HFF-Myc (cell line): Measurements from ENCODE around the gene MAPRE2.

Experiments used
- DNase-seq: peaks from one replicate; pipeline ENCODE4 v3.0.0-alpha.2; 2011; ENCODE audit warnings: low read depth; ENCODE audit errors: extremely low read depth
- H3K4me3 ChIP-seq: replicated peaks from 2 replicates; pipeline ENCODE4 v1.5.1; 2011; ENCODE audit warnings: low read depth, mild to moderate bottlenecking, control low read depth, low read length
- TF ChIP-seq, protein P1 (sequence below): IDR thresholded peaks from 2 replicates; pipeline ENCODE4 v1.5.1; 2012; ENCODE audit warnings: mild to moderate bottlenecking, low read depth, low read length, control low read depth; ENCODE audit errors: missing control alignments

Gene MAPRE2

DNA sequence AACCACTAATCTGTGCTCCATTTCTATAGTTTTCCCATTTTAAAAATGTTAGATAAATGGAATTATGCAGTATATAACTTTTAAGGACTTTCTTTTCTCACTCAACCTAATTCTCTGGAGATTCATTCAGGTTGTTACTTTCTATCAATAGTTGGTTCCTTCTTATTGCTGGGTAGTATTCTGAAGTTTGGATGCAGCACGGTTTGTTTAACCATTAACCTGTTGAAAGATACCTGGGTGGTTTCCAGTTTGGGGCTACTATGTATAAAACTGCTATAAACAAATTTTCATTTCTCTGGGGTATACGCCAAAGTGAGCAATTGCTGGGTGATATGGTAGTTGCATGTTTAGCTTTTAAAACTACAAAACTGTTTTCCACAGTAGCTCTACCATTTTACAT is 39.1 kb upstream of the MAPRE2 start:
- no peak overlapping the region for H3K4me3 ChIP-seq
- TF ChIP-seq, protein P1, sequence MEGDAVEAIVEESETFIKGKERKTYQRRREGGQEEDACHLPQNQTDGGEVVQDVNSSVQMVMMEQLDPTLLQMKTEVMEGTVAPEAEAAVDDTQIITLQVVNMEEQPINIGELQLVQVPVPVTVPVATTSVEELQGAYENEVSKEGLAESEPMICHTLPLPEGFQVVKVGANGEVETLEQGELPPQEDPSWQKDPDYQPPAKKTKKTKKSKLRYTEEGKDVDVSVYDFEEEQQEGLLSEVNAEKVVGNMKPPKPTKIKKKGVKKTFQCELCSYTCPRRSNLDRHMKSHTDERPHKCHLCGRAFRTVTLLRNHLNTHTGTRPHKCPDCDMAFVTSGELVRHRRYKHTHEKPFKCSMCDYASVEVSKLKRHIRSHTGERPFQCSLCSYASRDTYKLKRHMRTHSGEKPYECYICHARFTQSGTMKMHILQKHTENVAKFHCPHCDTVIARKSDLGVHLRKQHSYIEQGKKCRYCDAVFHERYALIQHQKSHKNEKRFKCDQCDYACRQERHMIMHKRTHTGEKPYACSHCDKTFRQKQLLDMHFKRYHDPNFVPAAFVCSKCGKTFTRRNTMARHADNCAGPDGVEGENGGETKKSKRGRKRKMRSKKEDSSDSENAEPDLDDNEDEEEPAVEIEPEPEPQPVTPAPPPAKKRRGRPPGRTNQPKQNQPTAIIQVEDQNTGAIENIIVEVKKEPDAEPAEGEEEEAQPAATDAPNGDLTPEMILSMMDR, result no peak
- DNase-seq, result no peak

DNA sequence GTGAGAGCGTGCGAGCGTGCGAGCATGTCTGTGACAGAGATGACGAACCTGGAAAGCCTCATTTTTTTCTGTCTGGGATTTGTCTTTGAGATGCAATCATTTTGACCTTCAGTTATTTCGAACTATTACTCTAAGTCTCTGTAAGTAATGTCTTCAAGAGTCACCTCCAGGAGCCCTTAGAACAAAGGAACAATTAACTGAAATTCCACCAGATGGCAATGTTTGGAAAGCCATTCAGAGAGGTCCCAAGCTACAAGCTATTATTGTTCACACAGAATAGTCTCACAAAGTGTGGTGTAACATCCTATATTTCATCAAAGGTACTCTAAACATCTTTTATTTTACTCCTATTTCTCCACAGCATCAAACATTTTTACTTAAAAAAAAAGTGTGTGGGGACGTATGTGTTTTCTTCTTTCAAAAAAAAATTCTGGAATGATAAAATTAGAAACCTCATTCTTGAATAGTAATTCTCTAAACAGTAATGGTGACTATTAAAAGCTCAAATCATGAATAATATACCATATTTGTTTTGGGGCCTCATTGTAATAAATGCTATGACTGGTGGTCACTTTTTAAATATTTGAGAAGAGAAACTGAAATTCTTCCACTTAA is 35.1 kb upstream of the MAPRE2 start:
- H3K4me3 ChIP-seq, result no peak overlapping the region
- DNase-seq, result peak; percentile 61
- TF ChIP-seq, protein P1, result peak; percentile 50

DNA sequence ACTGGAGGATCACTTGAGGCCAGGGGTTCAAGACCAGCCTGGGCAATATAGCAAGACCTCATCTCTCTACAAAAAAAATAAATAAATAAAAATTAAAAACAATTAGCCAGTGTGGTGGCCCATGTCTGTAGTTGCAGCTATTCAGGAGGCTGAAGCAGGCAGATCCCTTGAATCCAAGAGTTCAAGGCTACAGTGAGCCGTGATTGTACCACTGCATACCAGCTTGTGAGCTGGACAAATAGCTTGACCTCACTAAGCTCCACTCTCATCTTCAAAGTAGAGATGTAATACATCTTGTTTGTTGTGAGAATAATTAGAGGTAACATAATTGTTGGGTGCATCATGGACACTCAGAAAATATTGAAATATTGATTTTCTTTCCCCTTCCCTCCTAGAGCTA is 31.1 kb upstream of the MAPRE2 start:
- DNase-seq, result no peak
- no peak overlapping the region for H3K4me3 ChIP-seq
- TF ChIP-seq, protein P1, result no peak

DNA sequence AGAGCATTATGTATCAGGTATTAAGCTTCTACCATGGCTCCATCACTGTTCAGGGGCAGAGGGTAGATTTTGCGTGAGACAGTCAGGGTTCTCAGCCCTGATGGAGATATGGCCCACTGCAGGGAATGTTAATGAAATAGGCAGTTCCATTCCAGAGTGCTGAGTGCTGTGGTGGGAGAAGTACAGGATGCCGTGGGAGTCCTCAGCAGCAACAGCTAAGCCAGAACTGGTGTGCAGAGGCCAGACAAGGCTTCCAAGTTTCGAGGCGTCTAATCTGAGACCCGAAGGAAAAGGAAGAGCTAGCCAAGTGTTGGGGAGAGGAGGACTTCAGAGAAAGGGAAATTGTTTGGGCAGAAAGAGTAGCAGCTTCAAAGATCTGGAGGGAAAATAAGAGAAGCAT is 30.2 kb upstream of the MAPRE2 start:
- TF ChIP-seq, protein P1, result no peak

DNA sequence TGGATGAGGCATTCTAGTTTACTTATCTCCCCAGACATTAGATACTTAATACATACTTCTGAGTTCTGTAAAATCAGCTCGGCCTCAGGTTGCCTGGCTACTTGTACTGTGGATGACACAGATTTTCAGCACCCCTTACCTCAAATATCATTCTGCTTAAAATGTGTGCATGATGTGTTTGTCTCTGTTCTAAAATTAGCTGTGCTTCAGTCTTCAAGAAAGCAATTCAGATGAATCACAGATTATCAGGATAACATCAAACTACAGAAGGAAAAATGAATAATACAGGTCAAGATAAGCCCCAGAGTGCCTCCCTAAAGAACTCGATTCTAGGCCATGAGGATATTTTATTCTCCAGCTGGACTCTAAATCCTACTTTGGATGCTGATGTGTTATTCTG is 21.3 kb upstream of the MAPRE2 start:
- TF ChIP-seq, protein P1, result no peak
- no peak for DNase-seq
- H3K4me3 ChIP-seq, result no peak overlapping the region

More for the DNA sequence above, 30.2 kb upstream of the MAPRE2 start:
- DNase-seq, result no peak
- H3K4me3 ChIP-seq, result no peak overlapping the region

DNA sequence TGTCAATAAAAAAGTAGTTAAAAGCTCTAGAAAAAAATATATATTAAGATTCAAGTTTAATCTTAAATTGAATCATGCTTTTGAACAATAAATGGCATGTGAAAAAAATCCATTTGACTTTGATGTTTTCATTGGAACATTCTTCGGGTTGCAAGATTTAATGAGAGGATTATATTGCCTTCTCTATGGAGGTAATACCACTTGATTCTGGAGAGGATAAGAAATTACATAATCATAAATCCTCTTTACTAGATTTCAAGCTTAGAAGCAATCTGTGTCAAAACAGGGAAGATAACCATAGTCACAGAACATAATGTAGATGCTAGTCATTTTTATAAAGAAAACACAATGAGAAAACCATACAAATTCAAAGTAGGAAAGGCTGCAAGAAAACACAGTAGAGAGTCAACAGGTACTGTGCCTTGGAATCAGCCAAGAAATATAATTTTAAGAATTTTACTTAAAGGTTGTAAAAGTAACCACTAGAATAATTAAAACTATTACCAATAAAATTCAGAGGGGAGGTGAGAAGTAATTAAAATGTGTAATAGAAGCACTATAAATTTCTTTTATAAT is 18.7 kb upstream of the MAPRE2 start:
- TF ChIP-seq, protein P1, result no peak
- DNase-seq, result no peak
- no peak overlapping the region for H3K4me3 ChIP-seq

DNA sequence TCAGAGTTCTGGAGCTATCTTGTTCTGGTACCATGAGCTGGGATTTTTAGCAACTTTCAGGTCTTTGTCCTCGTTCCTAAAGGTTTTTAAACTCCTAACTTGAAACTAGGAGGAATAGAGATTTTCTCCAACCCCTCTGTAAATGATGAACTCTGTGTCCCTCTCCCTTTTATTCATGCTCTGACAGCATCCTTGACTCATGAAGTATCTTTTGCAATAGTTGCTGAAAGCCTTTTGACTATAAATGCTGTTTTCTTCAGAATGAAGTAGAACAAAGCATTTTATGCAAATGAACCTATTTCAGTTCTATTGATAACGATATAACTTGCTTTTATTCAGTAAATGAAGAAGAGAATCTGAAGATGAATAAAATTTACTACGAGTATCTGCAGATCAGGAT is 17.0 kb upstream of the MAPRE2 start:
- TF ChIP-seq, protein P1, result no peak
- H3K4me3 ChIP-seq, result no peak overlapping the region
- no peak for DNase-seq
